HG03575 (cell line): Measurements from ENCODE around the gene PDZD7.

Experiments used
- ATAC-seq: cut with Tn5 transposase; IDR thresholded peaks from one replicate; pipeline ENCODE4 v1.9.1; 2021; ENCODE audit not compliant: unreplicated experiment, insufficient number of reproducible peaks, low FRiP score; ENCODE audit errors: extremely low read depth

Gene PDZD7

DNA sequence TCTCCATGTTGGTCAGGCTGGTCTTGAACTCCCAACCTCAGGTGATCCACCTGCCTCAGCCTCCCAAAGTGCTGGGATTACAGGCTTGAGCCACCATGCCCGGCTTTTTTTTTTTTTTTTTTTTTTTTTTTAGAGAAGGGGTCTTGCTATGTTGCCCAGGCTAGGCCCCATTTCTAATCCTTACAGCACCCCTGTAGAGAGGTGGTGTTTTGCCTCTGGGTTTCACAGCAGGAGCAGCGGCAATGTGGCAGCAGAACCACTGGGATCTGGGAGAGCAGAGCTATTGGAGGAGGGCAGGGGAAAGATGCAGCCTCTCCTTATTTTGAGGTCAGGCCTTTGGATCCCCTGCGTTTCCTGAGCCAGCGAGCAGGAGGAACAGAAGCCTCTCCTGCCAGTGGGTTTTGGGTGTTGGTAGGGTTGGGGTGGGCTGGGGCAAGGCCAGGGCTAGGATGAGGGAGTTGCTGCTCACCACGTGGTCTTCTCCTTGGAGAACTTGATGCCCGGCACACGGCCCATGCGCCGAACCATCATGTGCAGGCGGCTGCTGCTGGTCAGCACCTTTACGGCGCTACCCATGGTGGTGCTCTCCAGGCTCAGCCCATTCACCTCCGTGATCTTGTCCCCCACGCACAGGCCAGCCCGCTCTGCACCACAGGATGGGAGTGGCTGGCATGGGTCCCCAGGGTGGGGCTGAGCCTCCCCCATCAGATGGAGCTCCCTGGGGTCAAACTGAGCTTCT lies 7.8 kb downstream of the PDZD7 start:
- no peak for ATAC-seq

DNA sequence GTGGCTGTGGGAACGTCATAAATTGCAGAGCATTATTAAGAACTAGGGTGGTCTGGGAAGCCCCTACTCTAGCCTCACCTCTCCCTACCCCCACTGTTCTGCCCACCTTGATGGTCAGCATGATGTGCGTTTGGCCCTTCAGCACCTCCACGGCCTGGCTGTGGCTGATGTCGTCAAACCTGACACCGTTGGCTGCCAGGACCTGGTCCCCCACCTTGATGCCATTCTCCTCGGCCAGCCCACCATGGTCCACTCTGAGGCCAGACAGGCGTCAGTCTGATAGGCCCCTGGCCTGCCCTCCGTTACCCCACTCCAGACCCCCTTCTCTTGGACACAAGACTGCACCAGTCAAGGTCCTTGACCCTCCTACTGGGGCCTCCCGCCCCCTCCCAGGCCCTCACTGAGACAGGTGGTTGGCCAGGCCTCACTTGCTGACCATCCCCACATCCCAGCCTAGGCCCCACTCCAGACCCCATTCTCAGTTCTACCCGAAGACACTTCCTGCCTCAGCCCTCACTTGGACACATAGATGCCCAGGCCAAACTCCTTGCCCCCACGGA lies 9.2 kb downstream of the PDZD7 start:
- ATAC-seq = no peak

DNA sequence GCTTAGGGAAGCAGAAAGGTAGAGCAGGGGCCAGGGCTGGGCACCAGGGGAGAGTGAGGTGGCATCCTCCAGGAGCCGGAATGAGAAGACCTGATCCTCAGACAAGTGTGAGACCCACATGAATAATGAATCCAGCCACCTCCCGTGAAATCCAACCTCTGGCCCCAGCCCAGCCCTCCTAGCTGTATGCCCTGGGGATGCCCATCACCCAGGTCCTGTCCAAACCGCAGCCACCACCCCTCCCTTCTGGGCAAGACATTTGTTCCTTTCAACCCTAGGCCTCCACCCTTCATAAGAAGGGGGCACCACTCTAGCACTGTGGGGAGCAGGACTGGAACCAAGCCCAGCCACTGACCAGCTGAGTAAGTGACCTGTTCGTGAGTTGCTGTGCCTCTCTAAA lies 9.7 kb downstream of the PDZD7 start:
- no peak for ATAC-seq

DNA sequence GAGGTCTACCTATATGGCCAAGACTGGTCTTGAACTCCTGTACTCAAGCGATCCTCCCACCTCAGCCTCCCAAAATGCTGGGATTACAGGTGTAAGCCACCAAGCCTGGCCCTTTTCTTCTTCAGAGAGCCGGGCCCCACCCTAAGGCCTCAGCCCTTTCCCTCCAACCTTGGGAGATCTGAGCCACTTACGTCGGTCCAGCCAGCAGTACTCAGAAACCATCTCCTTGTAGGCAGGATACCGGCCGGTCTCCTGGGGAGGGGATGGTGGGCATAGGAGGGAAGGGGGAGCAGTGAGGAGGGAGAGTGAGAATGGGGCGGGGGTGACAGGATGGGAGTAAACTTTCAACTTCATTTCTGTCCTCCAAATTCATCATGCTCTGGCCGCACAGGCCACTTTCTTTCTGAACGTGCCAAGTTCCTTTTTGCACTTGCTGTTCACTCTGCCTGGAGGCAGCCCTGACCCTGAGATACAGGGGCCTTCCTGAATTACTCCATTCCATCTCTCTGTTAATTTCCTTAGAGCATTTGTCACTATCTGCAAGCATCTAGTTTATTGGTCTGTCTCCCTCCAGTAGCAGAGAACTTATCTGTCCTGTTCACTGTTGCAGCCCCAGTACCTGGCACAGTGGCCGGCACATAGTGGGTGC lies 10.4 kb downstream of the PDZD7 start:
- ATAC-seq = no peak

DNA sequence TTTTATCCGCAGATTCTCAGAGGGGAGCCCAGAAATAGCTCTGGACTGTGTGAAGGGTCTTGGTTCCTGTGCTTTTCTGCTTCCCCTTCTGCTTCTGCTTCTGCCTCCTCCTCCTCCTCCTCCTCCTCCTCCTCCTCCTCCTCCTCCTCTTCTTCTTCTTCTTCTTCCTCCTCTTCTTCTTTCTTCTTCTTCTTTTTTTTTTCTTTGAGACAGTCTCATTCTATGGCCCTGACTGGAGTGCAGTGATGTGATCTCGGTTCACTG lies 11.6 kb downstream of the PDZD7 start:
- ATAC-seq = no peak

DNA sequence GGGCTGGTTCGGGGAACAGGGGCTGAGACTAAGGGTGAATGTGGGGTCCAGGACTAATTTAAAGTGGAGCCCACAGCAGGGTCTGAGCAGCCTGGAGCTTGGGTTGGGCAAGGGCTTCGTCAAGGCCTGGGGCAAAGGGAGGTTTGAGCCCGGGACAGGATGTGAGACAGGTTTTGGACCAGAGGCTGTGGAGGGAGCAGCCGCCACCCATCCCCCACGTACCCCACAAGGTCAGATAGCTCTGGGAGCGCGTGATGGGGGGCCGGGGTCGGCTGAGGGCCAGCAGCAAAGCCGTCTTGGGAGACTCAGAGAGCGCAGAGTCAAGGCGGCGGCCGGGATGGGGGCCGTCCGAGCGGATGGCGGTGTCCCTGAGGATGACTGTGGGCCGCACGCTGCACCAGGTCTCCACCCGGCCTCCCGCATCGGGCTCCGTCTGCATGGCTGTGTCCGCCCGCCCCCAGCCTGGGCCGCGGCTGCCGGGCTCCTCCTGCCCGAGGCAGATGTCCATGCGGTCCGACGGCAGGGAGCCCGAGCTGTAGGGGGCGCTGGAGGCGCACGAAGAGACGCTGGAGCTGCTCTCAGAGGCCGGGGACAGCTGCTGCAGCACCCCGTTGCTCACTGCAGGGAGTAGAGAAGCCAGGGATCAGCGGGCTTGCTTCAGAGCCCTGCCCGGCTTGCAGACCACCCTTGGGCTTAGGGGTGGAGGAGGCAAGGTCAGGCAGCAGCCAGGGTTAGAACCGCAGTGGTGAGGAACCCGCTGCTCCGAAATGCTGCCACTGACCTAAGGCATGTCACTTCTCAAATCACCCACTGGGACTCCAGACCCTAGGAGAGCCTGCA lies 12.1 kb downstream of the PDZD7 start:
- no peak for ATAC-seq

DNA sequence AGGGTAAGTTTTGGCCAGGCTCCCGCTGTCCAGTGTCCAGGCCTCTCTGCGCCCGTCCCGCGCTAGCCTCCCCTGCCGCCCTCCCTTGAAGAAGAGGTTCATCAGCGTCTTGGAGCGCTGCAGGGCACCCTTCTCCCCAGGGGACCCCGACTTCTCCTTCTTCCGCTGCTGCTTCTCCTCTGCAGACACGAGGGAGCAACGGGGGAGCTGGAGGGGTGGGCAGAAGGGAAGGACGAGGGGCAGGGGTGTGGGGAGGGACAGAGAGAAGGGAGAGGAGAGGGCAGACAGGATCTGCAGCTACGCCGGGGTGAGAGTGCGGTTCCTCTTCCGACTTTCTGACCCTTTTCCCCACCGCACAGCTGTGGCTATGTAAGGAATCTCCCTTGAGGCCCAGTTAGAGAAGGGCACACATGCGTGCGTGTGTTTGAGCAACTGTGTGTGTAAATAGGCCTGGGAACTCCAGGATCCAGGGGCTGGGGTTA lies 12.8 kb downstream of the PDZD7 start:
- no peak for ATAC-seq

DNA sequence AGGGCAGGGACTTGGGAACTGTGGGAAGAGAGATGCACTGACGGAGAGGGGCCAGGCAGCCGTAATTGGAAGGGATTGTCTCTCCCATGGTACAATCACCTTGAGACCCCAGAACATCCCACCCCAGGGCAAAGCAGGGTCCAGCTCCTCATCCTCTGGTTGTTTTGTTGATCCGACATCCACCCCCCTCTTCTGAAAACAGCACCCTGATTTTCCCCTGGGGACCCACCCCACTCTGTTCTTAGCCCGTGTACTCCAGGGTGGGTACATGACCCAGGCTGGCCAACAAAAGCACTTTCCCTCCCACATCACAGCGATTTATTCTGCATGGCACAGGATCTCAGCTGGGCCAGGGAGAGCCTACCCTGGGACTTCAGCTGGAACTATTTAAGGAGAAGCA lies 14.1 kb downstream of the PDZD7 start:
- ATAC-seq = no peak

DNA sequence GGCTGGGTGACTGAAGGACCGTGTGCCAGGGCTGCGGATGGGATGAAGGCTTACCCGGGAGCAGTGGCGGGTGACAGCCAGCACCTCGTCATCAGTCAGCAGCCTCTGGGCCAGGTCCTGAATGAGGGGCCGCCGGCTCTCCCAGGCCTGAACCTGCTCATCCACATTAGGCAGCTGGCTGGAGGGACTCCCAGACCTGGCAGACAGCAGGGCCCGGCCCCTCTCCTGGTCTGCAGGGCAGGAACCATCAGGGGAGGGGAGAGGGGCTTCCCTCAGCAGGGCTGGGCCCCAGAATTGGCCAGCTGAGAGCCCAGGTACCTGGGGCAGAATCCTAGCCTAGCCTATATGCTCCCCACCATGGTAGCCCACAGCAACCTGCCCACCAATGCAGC lies 15.4 kb downstream of the PDZD7 start:
- no peak for ATAC-seq

DNA sequence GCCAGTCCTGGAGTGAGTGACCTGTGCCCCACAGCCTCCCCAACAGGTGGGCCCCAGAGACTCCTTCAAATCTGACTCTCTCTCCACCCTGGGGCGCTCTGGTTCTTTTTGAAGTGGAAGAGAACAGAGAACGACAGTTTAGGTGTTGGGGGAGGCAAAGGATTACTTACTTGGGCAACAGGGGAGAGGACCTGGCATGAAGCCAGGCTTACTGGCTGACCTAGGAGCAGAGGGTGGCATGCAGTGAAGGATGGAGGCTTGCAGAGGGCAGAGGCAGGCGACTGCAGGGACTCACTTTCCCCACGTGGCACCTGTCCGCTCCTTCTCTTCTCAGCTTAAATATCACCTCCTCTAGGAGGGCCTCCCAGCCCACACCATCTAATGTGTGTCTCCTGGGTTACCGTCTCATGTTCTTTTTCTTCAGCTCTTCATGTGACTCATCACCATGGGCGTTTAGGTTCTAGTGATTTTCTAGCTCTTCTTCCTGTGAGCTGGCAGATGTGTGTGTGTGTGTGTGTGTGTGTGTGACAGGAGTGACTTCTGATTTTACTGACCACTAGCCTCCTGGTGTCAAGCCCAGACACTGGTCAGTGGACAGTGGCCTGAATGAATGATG lies 15.9 kb downstream of the PDZD7 start:
- no peak for ATAC-seq

DNA sequence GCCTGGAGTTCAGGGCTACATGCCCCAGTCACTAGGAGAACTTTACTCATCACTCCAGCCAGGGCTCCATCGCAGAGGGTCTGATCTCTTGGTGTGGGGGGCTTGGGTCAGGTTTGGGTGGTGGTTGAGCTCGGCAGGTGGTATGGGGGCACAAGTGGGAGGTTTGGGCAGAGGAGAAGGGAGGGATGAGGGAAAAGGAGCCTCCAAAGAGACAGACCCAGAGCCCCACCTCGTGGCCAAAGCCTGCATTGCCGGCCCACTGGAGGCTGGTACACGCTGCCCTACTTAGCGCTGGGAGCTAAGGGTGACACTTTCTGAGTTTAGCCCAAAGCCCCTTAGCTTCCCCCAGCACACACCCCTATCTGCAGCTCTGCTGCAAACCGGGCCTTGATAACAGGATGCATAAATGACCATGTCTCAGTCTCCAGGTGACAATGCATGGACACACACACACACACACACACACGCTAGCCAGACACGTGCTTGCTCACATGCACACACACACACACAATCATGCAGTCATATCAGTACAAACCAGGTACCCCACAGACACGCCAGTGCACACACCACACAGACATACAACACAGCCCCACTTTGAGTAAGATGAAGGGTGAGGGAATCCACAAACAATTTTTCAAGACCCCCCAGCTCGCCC lies 16.6 kb downstream of the PDZD7 start:
- no peak for ATAC-seq

DNA sequence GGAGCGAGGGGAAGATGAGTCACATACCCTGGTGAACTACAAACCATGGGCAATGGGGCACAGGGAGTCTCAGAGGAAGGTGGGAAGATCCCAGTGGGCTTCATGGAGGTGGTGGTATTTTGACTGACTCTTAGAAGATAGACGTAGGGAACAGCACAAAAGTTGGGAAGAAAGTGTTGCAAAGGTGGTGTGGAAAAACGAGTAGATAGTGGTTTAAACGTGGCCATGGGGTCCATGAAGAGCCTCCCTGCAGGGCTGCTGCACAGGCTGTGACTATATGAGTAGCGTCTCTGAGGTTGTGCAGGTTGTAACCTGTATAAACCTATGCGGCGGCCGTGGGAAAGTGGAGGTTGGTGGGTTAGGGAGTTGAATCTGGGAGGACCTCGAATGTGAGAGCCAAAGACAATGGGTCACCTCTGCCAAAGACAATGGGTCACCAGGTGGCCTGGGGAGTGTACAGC lies 17.5 kb downstream of the PDZD7 start:
- ATAC-seq = no peak

DNA sequence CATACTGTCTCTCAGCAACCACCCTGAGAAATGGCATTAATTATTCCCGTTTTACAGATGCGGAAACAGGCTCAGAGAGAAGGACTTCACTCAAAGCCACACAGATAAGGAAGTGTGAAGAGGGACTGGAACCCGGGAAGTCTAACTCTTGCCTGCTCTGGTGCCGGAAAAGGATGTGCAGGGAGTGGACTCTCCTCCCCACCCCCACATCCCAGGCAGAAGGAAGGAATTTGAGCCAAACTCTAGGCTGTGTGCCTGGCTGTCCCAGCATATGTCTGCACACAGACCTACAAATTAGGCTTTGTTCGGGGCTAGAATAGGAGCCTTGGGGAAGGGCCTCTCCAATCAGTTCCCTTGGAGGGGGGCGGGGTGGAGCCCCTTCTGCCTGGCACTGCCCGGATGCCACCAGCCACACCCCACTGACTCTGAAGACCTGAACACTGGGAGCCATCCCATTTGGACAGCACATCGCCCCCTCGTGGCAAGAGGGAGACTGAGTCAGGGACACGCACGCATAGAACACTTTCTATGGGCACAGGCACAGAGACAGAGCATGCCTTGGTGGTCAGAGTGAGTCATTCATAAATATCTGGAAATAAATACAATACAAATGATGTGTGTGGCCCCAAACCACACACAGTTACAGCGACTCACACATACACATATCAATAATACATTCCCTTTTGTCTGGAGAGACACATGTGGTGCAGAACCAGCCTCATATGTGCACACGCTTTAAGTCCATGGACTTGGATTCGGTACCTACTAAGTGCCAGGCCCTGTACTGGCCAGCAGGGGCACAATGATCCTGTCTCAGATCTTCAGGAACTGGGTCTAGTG lies 18.2 kb downstream of the PDZD7 start:
- ATAC-seq = peak; percentile 65

DNA sequence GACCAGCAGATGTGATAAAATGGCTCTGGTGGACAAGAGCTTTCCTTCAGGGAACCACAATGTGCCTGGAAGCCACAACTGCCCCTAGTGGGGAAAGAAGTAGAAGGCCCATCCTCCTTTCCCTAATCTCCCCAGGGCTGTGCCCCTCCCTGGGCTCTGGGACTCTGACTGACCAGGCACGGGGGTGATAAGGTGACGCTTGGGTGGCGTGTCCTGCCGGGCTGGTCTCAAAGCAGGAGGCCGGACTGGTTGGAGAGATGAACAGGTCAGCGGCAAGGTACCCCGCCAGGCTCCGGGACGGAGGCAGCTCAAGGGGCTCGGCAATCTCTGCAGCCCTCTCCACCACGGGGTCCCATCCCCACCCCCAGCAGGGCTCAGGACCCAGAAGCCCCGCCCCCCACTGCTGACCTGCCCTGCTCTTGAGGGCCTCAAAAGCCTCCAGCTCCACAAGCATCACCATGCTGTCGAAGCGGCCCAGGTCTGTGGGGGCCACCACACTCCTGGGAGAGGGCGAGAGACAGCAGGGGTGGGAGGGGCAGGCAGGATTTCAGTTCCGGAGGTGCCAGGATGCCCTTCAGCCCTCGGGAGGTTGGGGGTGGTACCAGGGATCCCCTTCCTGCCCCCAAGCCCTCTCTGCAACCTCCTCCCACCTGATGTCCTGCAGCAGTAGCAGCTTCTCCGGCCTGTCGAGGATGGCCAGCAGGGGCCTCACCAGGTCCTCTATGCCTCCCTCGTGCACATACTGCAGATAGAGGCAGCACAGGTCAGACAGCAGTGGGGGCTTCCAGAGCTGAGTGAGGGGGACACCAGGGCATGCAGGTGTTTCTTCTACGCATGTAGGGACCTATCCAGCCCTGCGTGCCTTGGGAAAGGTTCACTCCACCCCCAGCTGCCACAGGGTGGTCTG lies 19.2 kb downstream of the PDZD7 start:
- no peak for ATAC-seq

DNA sequence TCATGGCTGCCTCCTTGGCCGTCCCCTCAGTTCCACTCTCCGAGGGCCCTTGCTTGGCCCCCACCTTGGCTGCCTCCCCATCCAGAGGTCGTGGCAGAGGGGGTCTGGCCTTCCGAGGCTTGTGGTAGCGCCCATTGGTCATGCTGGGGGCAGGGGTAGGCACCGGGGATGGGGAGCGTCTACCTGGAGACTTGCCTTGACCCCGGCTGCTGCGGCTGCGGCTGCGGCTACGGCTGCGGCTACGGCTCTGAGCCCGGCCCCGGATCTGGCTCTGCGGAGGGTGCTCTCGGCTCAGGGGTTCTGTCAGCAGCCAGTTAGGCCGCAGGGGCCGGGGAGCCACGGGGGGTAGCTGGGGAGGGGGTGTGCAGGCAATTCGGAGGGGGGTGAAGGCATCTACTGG lies 20.6 kb downstream of the PDZD7 start:
- no peak for ATAC-seq

DNA sequence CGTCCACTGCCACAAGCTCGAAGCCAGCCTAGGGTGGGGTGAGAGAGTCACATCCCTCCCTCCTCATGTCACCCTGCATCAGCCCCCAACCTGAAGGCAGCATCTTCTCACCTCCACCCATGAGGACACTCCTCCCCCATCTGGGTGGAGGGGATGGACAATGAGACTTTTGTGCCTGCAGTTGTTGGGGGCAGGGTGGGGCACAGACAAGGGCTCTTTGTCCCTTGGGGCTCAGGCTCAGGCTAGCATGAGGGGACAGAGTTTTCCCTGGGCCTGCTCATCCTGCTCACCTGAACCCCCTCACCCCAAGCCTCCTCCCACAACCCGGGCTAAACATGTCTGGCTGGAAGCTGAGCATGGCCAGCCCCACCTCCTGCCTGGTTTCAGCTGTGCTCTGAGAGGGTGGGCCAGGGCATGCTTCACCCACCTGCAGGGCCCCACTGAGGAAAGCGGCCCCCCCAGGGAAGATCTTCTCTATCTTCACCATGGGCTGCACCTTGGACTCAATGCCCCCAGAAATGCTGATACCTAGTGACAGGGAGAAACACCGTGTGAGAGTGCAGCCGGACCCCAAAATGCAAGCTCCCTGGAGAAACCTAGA lies 22.0 kb downstream of the PDZD7 start:
- ATAC-seq = no peak
